PC-3 (cell line): Measurements from ENCODE around the gene CASKIN1. TPM values are rescaled to one million over a fixed set of nuclear protein-coding genes. Genes with fewer than 3 reads are reported as not detected.

Experiments used
- ATAC-seq: fragments of 200-7000 bp; cut with Tn5 transposase; 2 replicates; pipeline ENCODE4 v1.9.1; 2020; ENCODE audit warnings: mild to moderate bottlenecking, moderate library complexity
- BruUV-seq: library from RNA; stranded (reverse); fragments of 400-500 nt; replicated peaks from 2 replicates; lab custom pipeline; 2021; lab: Mats Ljungman, UMichigan
- CTCF ChIA-PET: fragments of 300-600 bp; sonication (Branson Sonifier 250); formaldehyde crosslinking; loops from one replicate; lab custom pipeline; 2022; ENCODE audit warnings: antibody characterized with exemption; lab: Charles Lee
- POLR2A ChIA-PET: fragments of 300-600 bp; sonication (Branson Sonifier 250); formaldehyde crosslinking; loops from one replicate; lab custom pipeline; 2022; ENCODE audit warnings: antibody characterized with exemption; ENCODE audit not compliant: unreplicated experiment; lab: Charles Lee
- DNase-seq: peaks from one replicate; pipeline ENCODE4 v3.0.0-alpha.2; 2015
- H2AFZ ChIP-seq: fragments of 300-600 bp; sonication (generic); 2 replicates; pipeline ENCODE4 v1.6.0; 2016; ENCODE audit warnings: antibody characterized with exemption, low read length
- H3F3A ChIP-seq: fragments of 300-600 bp; sonication (generic); one replicate; pipeline ENCODE4 v1.6.0; 2017; ENCODE audit warnings: antibody characterized with exemption, low read length, control low read depth, mild to moderate bottlenecking; ENCODE audit not compliant: unreplicated experiment
- H3K27ac ChIP-seq: fragments of 300-600 bp; sonication (generic); 2 replicates; pipeline ENCODE4 v1.5.1; 2016; ENCODE audit warnings: mild to moderate bottlenecking, low read length
- H3K27me3 ChIP-seq: fragments of 300-600 bp; sonication (generic); 2 replicates; pipeline ENCODE4 v1.6.1; 2016; ENCODE audit warnings: low read length, mixed read lengths
- H3K36me3 ChIP-seq: fragments of 300-600 bp; sonication (generic); 2 replicates; pipeline ENCODE4 v1.6.1; 2016; ENCODE audit warnings: low read depth, mixed run types, low read length, mixed read lengths
- H3K4me1 ChIP-seq: fragments of 300-600 bp; sonication (generic); 2 replicates; pipeline ENCODE4 v1.5.1; 2016; ENCODE audit warnings: low read length; ENCODE audit not compliant: insufficient read depth
- H3K4me2 ChIP-seq: fragments of 300-600 bp; sonication (generic); 2 replicates; pipeline ENCODE4 v1.6.0; 2016; ENCODE audit warnings: low read length
- H3K4me3 ChIP-seq: fragments of 300-600 bp; sonication (generic); 2 replicates; pipeline ENCODE4 v1.5.1; 2016; ENCODE audit warnings: mild to moderate bottlenecking, low read length, mixed read lengths
- H3K79me2 ChIP-seq: fragments of 300-600 bp; sonication (generic); 2 replicates; pipeline ENCODE4 v1.6.1; 2017; ENCODE audit warnings: low read length, mixed read lengths
- H3K9ac ChIP-seq: fragments of 300-600 bp; sonication (generic); 2 replicates; pipeline ENCODE4 v1.6.0; 2016; ENCODE audit warnings: mild to moderate bottlenecking, low read length
- H3K9me2 ChIP-seq: fragments of 300-600 bp; sonication (generic); replicated peaks from 2 replicates; pipeline ENCODE4 v1.6.1; 2016; ENCODE audit warnings: mixed run types, low read length, mixed read lengths
- H3K9me3 ChIP-seq: fragments of 300-600 bp; sonication (generic); 2 replicates; pipeline ENCODE4 v1.6.1; 2016; ENCODE audit warnings: low read length, mixed read lengths
- H4K20me1 ChIP-seq: fragments of 300-600 bp; sonication (generic); 2 replicates; pipeline ENCODE4 v1.6.1; 2016; ENCODE audit warnings: low read length, mixed read lengths
- EZH2 ChIP-seq: fragments of 300-600 bp; sonication (generic); IDR thresholded peaks from one replicate; pipeline ENCODE4 v1.6.1; 2017; ENCODE audit warnings: antibody characterized with exemption, mild to moderate bottlenecking, low read length; ENCODE audit not compliant: unreplicated experiment
- EZH2phosphoT487 ChIP-seq: fragments of 300-600 bp; sonication (generic); IDR thresholded peaks from 2 replicates; pipeline ENCODE4 v1.6.1; 2018; ENCODE audit warnings: mild to moderate bottlenecking, antibody characterized with exemption, low read length, borderline replicate concordance
- intact Hi-C: fragments of 100-400 bp; cut with micrococcal nuclease; formaldehyde crosslinking; loops from 2 replicates; pipeline ENCODE4 v1.9.0; 2023
- total RNA-seq: library from RNA; depleted of rRNA; stranded (reverse); fragments of >200 nt; gene quantifications from 2 replicates; pipeline ENCODE4 v1.2.3, GENCODE V29; 2014
- TF ChIP-seq, protein P1 (sequence below): fragments of 300-600 bp; sonication (generic); conservative IDR thresholded peaks from 2 replicates; pipeline ENCODE4 v1.5.1; 2017; ENCODE audit warnings: antibody characterized with exemption, low read depth, mild to moderate bottlenecking, low read length

The CASKIN1 gene
- total RNA-seq, 1 experiment from 2014 or later: 1.6 TPM

DNA sequence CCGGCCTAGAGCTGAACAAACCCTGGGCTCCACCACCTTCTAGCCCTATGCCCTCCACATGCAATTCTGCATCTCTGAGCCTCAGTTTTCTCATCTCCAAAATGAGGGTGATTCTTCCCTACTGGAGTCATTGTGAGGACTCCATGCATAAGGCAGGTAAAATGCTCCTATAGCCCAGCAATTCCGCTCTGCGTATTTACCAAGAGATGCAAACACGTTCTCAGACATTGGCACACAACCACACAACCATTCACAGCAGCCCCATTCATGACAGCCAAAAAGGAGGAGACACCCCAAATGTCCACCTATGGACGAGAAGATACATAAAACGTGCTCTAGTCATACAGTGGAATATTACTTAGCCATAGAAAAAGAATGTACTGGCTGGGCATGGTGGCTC, 3.9 kb upstream of the CASKIN1 start:
- Histone ChIP-seq H3K9me2 (no peaks in the 10 kb centered on the region), H3K4me1 (peaks cover 9% of the 10 kb centered on the region), H3K9ac (no peak overlapping the region), H3K9me3 (no peaks in the 10 kb centered on the region), H3K79me2 (no peaks in the 10 kb centered on the region), H2AFZ (no peak overlapping the region), H3K4me3 (no peak overlapping the region), H3K27me3 (no peaks in the 10 kb centered on the region), H3F3A (no peaks in the 10 kb centered on the region), H4K20me1 (no peaks in the 10 kb centered on the region), H3K36me3 (no peaks in the 10 kb centered on the region), H3K27ac (no peak overlapping the region), H3K4me2 (no peak overlapping the region)
- BruUV-seq: no TSS peak
- intact Hi-C loops: no loop called here
- TF ChIP-seq, protein P1, sequence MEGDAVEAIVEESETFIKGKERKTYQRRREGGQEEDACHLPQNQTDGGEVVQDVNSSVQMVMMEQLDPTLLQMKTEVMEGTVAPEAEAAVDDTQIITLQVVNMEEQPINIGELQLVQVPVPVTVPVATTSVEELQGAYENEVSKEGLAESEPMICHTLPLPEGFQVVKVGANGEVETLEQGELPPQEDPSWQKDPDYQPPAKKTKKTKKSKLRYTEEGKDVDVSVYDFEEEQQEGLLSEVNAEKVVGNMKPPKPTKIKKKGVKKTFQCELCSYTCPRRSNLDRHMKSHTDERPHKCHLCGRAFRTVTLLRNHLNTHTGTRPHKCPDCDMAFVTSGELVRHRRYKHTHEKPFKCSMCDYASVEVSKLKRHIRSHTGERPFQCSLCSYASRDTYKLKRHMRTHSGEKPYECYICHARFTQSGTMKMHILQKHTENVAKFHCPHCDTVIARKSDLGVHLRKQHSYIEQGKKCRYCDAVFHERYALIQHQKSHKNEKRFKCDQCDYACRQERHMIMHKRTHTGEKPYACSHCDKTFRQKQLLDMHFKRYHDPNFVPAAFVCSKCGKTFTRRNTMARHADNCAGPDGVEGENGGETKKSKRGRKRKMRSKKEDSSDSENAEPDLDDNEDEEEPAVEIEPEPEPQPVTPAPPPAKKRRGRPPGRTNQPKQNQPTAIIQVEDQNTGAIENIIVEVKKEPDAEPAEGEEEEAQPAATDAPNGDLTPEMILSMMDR: no peak
- TF ChIP-seq EZH2 (no peak), EZH2phosphoT487 (no peak)
- POLR2A ChIA-PET: no interaction called here
- DNase-seq: no peak
- CTCF ChIA-PET: no interaction called here
- ATAC-seq: no peak

DNA sequence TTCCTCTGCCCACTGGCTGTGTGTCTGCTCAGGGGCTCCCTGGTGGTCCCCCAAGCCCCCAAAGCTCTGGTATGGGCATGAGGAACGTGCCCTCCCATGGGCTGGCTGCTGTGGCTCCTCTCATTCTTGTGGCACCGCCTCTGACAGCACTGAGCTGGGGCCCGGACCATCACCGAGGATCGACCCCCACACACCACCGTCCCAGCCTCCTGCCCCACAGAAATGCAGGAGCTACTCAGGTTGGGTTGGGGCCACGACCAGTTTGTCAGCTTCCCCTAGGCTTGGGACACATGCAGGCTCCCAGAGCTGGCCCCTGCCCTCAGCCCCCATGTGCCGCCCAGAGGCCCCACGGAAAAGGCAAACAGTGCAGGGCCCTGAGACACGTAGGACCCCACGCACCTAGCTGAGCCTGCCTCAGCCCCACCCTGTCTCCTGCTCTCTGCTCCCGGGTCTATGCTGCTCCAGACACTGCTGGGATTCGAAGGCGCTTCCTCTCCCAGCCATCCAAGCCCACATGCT, 3.3 kb upstream of the CASKIN1 start:
- DNase-seq: no peak
- Histone ChIP-seq H3K36me3 (no peaks in the 10 kb centered on the region), H3K27ac (no peak overlapping the region), H4K20me1 (no peaks in the 10 kb centered on the region), H3K4me2 (no peak overlapping the region), H3K27me3 (no peaks in the 10 kb centered on the region), H2AFZ (no peak overlapping the region), H3K9ac (no peak overlapping the region), H3K79me2 (no peaks in the 10 kb centered on the region), H3F3A (no peaks in the 10 kb centered on the region), H3K4me1 (peaks cover 13% of the 10 kb centered on the region), H3K9me2 (no peaks in the 10 kb centered on the region), H3K9me3 (no peaks in the 10 kb centered on the region), H3K4me3 (no peak overlapping the region)
- intact Hi-C loops: no loop called here
- no peak for ATAC-seq
- BruUV-seq: no TSS peak
- ChIA-PET CTCF (no interaction called here), POLR2A (no interaction called here)
- no peak for TF ChIP-seq EZH2
- no peak for TF ChIP-seq EZH2phosphoT487
- TF ChIP-seq, protein P1: no peak

DNA sequence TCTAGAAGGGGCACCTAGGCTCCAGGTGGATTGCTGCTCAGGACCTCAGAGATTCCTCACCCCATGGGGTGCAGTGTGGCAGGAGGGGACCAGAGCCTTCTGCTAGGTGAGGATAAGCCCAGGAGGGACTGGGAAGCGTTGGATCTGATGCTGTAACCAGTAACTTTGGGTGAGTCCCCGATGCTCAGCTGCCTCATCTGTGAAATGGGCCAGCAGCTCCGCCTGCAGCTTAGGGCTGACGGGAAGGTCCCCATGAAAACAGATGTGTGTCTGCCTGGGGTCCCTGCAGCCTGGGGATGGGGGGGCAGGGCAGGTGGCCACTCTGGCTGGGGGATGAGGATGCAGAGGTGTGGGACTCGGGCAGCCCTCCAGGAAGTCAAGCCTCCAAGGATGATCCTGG, 2.7 kb upstream of the CASKIN1 start:
- Histone ChIP-seq H3K4me3 (no peak overlapping the region), H3K27ac (no peak overlapping the region), H2AFZ (no peak overlapping the region), H3K9me3 (no peaks in the 10 kb centered on the region), H3K79me2 (no peaks in the 10 kb centered on the region), H3K9me2 (no peaks in the 10 kb centered on the region), H3K9ac (no peak overlapping the region), H3K27me3 (no peaks in the 10 kb centered on the region), H3K36me3 (no peaks in the 10 kb centered on the region), H3K4me2 (no peak overlapping the region), H3F3A (no peaks in the 10 kb centered on the region), H4K20me1 (no peaks in the 10 kb centered on the region), H3K4me1 (peaks cover 12% of the 10 kb centered on the region; the same call in 1 of the 2 replicates)
- CTCF ChIA-PET: no interaction called here
- no TSS peak for BruUV-seq
- ATAC-seq (no peak), DNase-seq (no peak)
- intact Hi-C loops: no loop called here
- TF ChIP-seq, protein P1: no peak
- TF ChIP-seq EZH2 (no peak), EZH2phosphoT487 (no peak)
- POLR2A ChIA-PET: no interaction called here
